Measurements from ENCODE around the gene ACTN2.

GRCh38 chr1:236760480-236760879, 74.2 kb downstream of the ACTN2 start:
- no peak for TF ChIP-seq POLR2A (IDR thresholded peaks at IDR 0.05)
- TF ChIP-seq POLR2AphosphoS5 (IDR thresholded peaks at IDR 0.05; ENCODE audit: insufficient read depth in 1 of 2, low read depth in 1 of 2): no peak
- TF ChIP-seq CTCF (IDR thresholded peaks at IDR 0.05): no peak
